ENCODE measurements around the gene TRIP11. TPM values are rescaled to one million over a fixed set of nuclear protein-coding genes. Genes with fewer than 3 reads are reported as not detected.

The TRIP11 gene
- total RNA-seq, 2 experiments from 2014 or later: 15.1 to 44.4 TPM

- no TSS peak for BruUV-seq (replicated peaks)
- H2AFZ ChIP-seq (ENCODE audit: low read length): no peak overlapping the region
- no peak overlapping the region for H3K4me2 ChIP-seq (ENCODE audit: low read length)
- no peak overlapping the region for H3K27ac ChIP-seq (ENCODE audit: low read depth, low read length, poor library complexity, severe bottlenecking)
- TF ChIP-seq EZH2phosphoT487 (IDR thresholded peaks at IDR 0.05; ENCODE audit: borderline replicate concordance, low read depth, low read length) (no peak), CTCF (conservative IDR thresholded peaks at IDR 0.05; ENCODE audit: low read length) (no peak)
- ChIA-PET POLR2A (interaction anchor here (0.6 kb wide), 1 partner anchor 573 kb away, joined by 3 read pairs; no protein-coding TSS in a partner anchor), CTCF (ENCODE audit: unreplicated experiment) (no interaction called here)
- no peak for DNase-seq (ENCODE audit: low spot score)
- no peaks in the 10 kb centered on the region for H4K20me1 ChIP-seq (ENCODE audit: insufficient read depth, low read length)
- H3K4me1 ChIP-seq (ENCODE audit: insufficient read depth, low read length, poor library complexity, severe bottlenecking): no peaks in the 10 kb centered on the region
- no peaks in the 10 kb centered on the region for H3K9me2 ChIP-seq (ENCODE audit: insufficient read depth, low read length)
- no peaks in the 10 kb centered on the region for H3K36me3 ChIP-seq (ENCODE audit: insufficient read depth, low read length)
- H3K79me2 ChIP-seq (ENCODE audit: insufficient read depth, low read depth, low read length): no peaks in the 10 kb centered on the region
- no peaks in the 10 kb centered on the region for H3K9me3 ChIP-seq (ENCODE audit: low read length)
- intact Hi-C loops (cut with micrococcal nuclease; ENCODE audit: unreplicated experiment): no loop called here
- H3K4me3 ChIP-seq (ENCODE audit: low read depth, low read length, poor library complexity, severe bottlenecking): no peak overlapping the region
These were observed 114.7 kb downstream of the TRIP11 start for GRCh38 chr14:91925001-91925726.

- no peak overlapping the region for H3K27ac ChIP-seq (ENCODE audit: low read depth, low read length, poor library complexity, severe bottlenecking)
- no peak for DNase-seq (ENCODE audit: low spot score)
- ChIA-PET CTCF (ENCODE audit: unreplicated experiment) (no interaction called here), POLR2A (no interaction called here)
- no peaks in the 10 kb centered on the region for H4K20me1 ChIP-seq (ENCODE audit: insufficient read depth, low read length)
- H3K36me3 ChIP-seq (ENCODE audit: insufficient read depth, low read length): no peaks in the 10 kb centered on the region
- no peak overlapping the region for H3K4me2 ChIP-seq (ENCODE audit: low read length)
- no peaks in the 10 kb centered on the region for H3K9me2 ChIP-seq (ENCODE audit: insufficient read depth, low read length)
- H2AFZ ChIP-seq (ENCODE audit: low read length): no peak overlapping the region
- H3K79me2 ChIP-seq (ENCODE audit: insufficient read depth, low read depth, low read length): no peaks in the 10 kb centered on the region
- TF ChIP-seq EZH2phosphoT487 (IDR thresholded peaks at IDR 0.05; ENCODE audit: borderline replicate concordance, low read depth, low read length) (no peak), CTCF (conservative IDR thresholded peaks at IDR 0.05; ENCODE audit: low read length) (no peak)
- H3K4me3 ChIP-seq (ENCODE audit: low read depth, low read length, poor library complexity, severe bottlenecking): no peak overlapping the region
- intact Hi-C loops (cut with micrococcal nuclease; ENCODE audit: unreplicated experiment): no loop called here
- H3K9me3 ChIP-seq (ENCODE audit: low read length): no peaks in the 10 kb centered on the region
- BruUV-seq (replicated peaks): no TSS peak
- no peaks in the 10 kb centered on the region for H3K4me1 ChIP-seq (ENCODE audit: insufficient read depth, low read length, poor library complexity, severe bottlenecking)
These were observed 119.3 kb downstream of the TRIP11 start for GRCh38 chr14:91920526-91920925.

GRCh38 chr14:91919814-91920213, 120.0 kb downstream of the TRIP11 start:
- POLR2A ChIA-PET: interaction anchor here (0.7 kb wide), 1 partner anchor 136 kb away, joined by 3 read pairs; no protein-coding TSS in a partner anchor
- no peak overlapping the region for H3K27ac ChIP-seq (ENCODE audit: low read depth, low read length, poor library complexity, severe bottlenecking)
- CTCF ChIA-PET (ENCODE audit: unreplicated experiment): no interaction called here
- no peak for DNase-seq (ENCODE audit: low spot score)
- H3K9me2 ChIP-seq (ENCODE audit: insufficient read depth, low read length): no peaks in the 10 kb centered on the region
- no peak for TF ChIP-seq CTCF (conservative IDR thresholded peaks at IDR 0.05; ENCODE audit: low read length)
- TF ChIP-seq EZH2phosphoT487 (IDR thresholded peaks at IDR 0.05; ENCODE audit: borderline replicate concordance, low read depth, low read length): no peak
- H2AFZ ChIP-seq (ENCODE audit: low read length): no peak overlapping the region
- H3K4me3 ChIP-seq (ENCODE audit: low read depth, low read length, poor library complexity, severe bottlenecking): no peak overlapping the region
- no peaks in the 10 kb centered on the region for H3K36me3 ChIP-seq (ENCODE audit: insufficient read depth, low read length)
- intact Hi-C loops (cut with micrococcal nuclease; ENCODE audit: unreplicated experiment): no loop called here
- no peaks in the 10 kb centered on the region for H4K20me1 ChIP-seq (ENCODE audit: insufficient read depth, low read length)
- no peaks in the 10 kb centered on the region for H3K79me2 ChIP-seq (ENCODE audit: insufficient read depth, low read depth, low read length)
- BruUV-seq (replicated peaks): no TSS peak
- H3K9me3 ChIP-seq (ENCODE audit: low read length): no peaks in the 10 kb centered on the region
- no peaks in the 10 kb centered on the region for H3K4me1 ChIP-seq (ENCODE audit: insufficient read depth, low read length, poor library complexity, severe bottlenecking)
- no peak overlapping the region for H3K4me2 ChIP-seq (ENCODE audit: low read length)

All from OCI-LY7 (cell line).